B cell (primary cell): Measurements from ENCODE around the gene SLC38A10. TPM values are rescaled to one million over a fixed set of nuclear protein-coding genes. Genes with fewer than 3 reads are reported as not detected.

Experiments used
- ATAC-seq: fragments of 200-7000 bp; cut with Tn5 transposase; one replicate; pipeline ENCODE4 v1.10.0; 2021; ENCODE audit warnings: low read depth, mild to moderate bottlenecking, moderate number of reproducible peaks, moderate library complexity
- CTCF ChIA-PET: fragments of 350-600 bp; sonication (Branson Sonifier 250); formaldehyde crosslinking; loops from one replicate; lab custom pipeline; 2021; ENCODE audit warnings: antibody characterized with exemption, inconsistent platforms; lab: Charles Lee
- POLR2A ChIA-PET: fragments of 350-600 bp; sonication (Branson Sonifier 250); formaldehyde crosslinking; loops from one replicate; lab custom pipeline; 2021; ENCODE audit warnings: antibody characterized with exemption; lab: Charles Lee
- DNase-seq: peaks from one replicate; pipeline ENCODE4 v3.0.0; 2013
- H2AFZ ChIP-seq: 2 replicates; pipeline ENCODE4 v1.6.1; 2012; ENCODE audit warnings: mild to moderate bottlenecking, low read depth, low read length; ENCODE audit not compliant: insufficient read depth, poor library complexity, severe bottlenecking
- H3K27ac ChIP-seq, 2 donors: 1 replicate in 1 of 2; 2 replicates in 1 of 2; pipeline ENCODE4 v1.5.1; 2012 to 2013; ENCODE audit warnings: low read length in 2 of 2, mild to moderate bottlenecking in 2 of 2, moderate library complexity in 1 of 2
- H3K27me3 ChIP-seq, 4 experiments: fragments of 200-600 bp in 1 of 4; sonication (generic) in 1 of 4; replicated peaks in 1 of 4; 1 replicate in 2 of 4; 2 replicates in 2 of 4; pipeline versions ENCODE4 v1.6.1 to v1.7.0; 2013 to 2016; ENCODE audit warnings: low read length in 3 of 4, mild to moderate bottlenecking in 2 of 4, mixed read lengths in 1 of 4, moderate library complexity in 1 of 4; ENCODE audit not compliant: insufficient read depth in 4 of 4, control insufficient read depth in 3 of 4; ENCODE audit errors: control extremely low read depth in 1 of 4
- H3K36me3 ChIP-seq, 2 experiments: replicated peaks in 1 of 2; 1 replicate in 1 of 2; 2 replicates in 1 of 2; pipeline versions ENCODE4 v1.6.1 to v1.7.1; 2013; ENCODE audit warnings: low read length in 1 of 2; ENCODE audit not compliant: insufficient read depth in 2 of 2, control insufficient read depth in 1 of 2; ENCODE audit errors: control extremely low read depth in 1 of 2, extremely low read depth in 1 of 2
- H3K4me1 ChIP-seq, 2 donors: fragments of 200-600 bp in 1 of 2; sonication (generic) in 1 of 2; 1 replicate in 1 of 2; 2 replicates in 1 of 2; pipeline versions ENCODE4 v1.5.1 to v1.6.1; 2013 to 2017; ENCODE audit warnings: low read length in 2 of 2; ENCODE audit not compliant: control insufficient read depth in 2 of 2, insufficient read depth in 2 of 2
- H3K4me2 ChIP-seq: replicated peaks from 2 replicates; pipeline ENCODE3; 2012; ENCODE audit warnings: mild to moderate bottlenecking, low read depth, low read length; ENCODE audit not compliant: poor library complexity, severe bottlenecking
- H3K4me3 ChIP-seq, 5 experiments: fragments of 200-600 bp in 1 of 5; sonication (generic) in 1 of 5; 1 replicate in 3 of 5; 2 replicates in 2 of 5; pipeline versions ENCODE4 v1.5.1 to v1.7.0; 2011 to 2016; ENCODE audit warnings: low read length in 4 of 5, mild to moderate bottlenecking in 4 of 5, low read depth in 2 of 5, control low read depth in 1 of 5, moderate library complexity in 1 of 5; ENCODE audit not compliant: insufficient read depth in 1 of 5; ENCODE audit errors: control extremely low read depth in 1 of 5, extremely low read depth in 1 of 5
- H3K79me2 ChIP-seq: fragments of 200-600 bp; sonication (generic); one replicate; pipeline ENCODE4 v1.6.0; 2016; ENCODE audit warnings: low read length; ENCODE audit not compliant: control insufficient read depth, insufficient read depth
- H3K9ac ChIP-seq: fragments of 200-600 bp; sonication (generic); 2 replicates; pipeline ENCODE4 v1.6.1; 2017; ENCODE audit warnings: mild to moderate bottlenecking, low read length, moderate library complexity
- H3K9me3 ChIP-seq, 3 donors: one replicate each; pipeline versions ENCODE4 v1.6.1 to v1.7.1; 2013; ENCODE audit warnings: low read length in 2 of 3; ENCODE audit not compliant: control insufficient read depth in 2 of 3, insufficient read depth in 1 of 3; ENCODE audit errors: control extremely low read depth in 1 of 3
- H4K20me1 ChIP-seq: 2 replicates; pipeline ENCODE4 v1.6.0; 2012; ENCODE audit warnings: mild to moderate bottlenecking, low read length; ENCODE audit not compliant: insufficient read depth, control insufficient read depth, poor library complexity, severe bottlenecking
- H3K27ac Mint-ChIP-seq: one replicate; pipeline ENCODE4 v1.8.0; 2021; ENCODE audit warnings: mixed read lengths
- H3K27me3 Mint-ChIP-seq: one replicate; pipeline ENCODE4 v1.8.0; 2021; ENCODE audit warnings: mixed read lengths
- H3K4me1 Mint-ChIP-seq: one replicate; pipeline ENCODE4 v1.8.0; 2021; ENCODE audit warnings: mixed read lengths
- H3K4me3 Mint-ChIP-seq: one replicate; pipeline ENCODE4 v1.8.0; 2021; ENCODE audit warnings: mixed read lengths
- H3K9me3 Mint-ChIP-seq: one replicate; pipeline ENCODE4 v1.8.0; 2022; ENCODE audit warnings: mixed read lengths; ENCODE audit not compliant: insufficient read depth
- CTCF ChIP-seq: fragments of 200-600 bp; IDR thresholded peaks from one replicate; pipeline ENCODE4 v1.8.0; 2022; ENCODE audit warnings: antibody characterized with exemption, mild to moderate bottlenecking
- EZH2 ChIP-seq: IDR thresholded peaks from 2 replicates; pipeline ENCODE4 v1.6.1; 2012; ENCODE audit warnings: borderline replicate concordance, low read depth, mild to moderate bottlenecking, moderate library complexity, low read length; ENCODE audit not compliant: insufficient read depth, poor library complexity, severe bottlenecking
- WGBS: methylation state at CpG from one replicate; pipeline ENCODE4 v1.1.5; 2013; ENCODE audit warnings: missing lambda C conversion rate; ENCODE audit not compliant: insufficient coverage; 5-methylcytosine and 5-hydroxymethylcytosine counted together
- intact Hi-C: fragments of 100-400 bp; cut with micrococcal nuclease; formaldehyde crosslinking; loops from one replicate; pipeline ENCODE4 v1.10.0; 2022
- polyA plus RNA-seq: library from polyadenylated mRNA; depleted of rRNA; stranded (reverse); fragments of >200 nt; gene quantifications from 2 replicates; pipeline ENCODE4 v1.2.3, GENCODE V29; 2012
- total RNA-seq, 2 donors: library from RNA; stranded (reverse); fragments of 120-200 nt in 1 of 2; gene quantifications; 1 replicate in 1 of 2; 2 replicates in 1 of 2; pipeline versions ENCODE4 v1.2.3 to v1.2.4, GENCODE V29; 2013 to 2022

The SLC38A10 gene
- total and polyA plus RNA-seq, 2 donors (not counting 1 experiment from before 2014, with no cell fraction given) = 76.1 to 104 TPM

- no peak overlapping the region for H3K27ac Mint-ChIP-seq
- DNase-seq = no peak
- peaks cover 10% of the 10 kb centered on the region for H3K79me2 ChIP-seq
- no peak overlapping the region for H3K4me3 Mint-ChIP-seq
- no peak overlapping the region for H3K27ac ChIP-seq
- no peaks in the 10 kb centered on the region for H3K4me1 ChIP-seq
- H3K9me3 Mint-ChIP-seq = no peaks in the 10 kb centered on the region
- no peaks in the 10 kb centered on the region for H3K27me3 Mint-ChIP-seq
- no peaks in the 10 kb centered on the region for H3K9me3 ChIP-seq
- POLR2A ChIA-PET = no interaction called here
- CTCF ChIA-PET = no interaction called here
- ATAC-seq = no peak
- no peak overlapping the region for H3K4me2 ChIP-seq
- H3K4me1 Mint-ChIP-seq = no peaks in the 10 kb centered on the region
- WGBS = 97% methylated on average over 11 of the region's 12 CpGs
- no peak overlapping the region for H3K9ac ChIP-seq
- H2AFZ ChIP-seq = no peak overlapping the region
- intact Hi-C loops = no loop called here
- peaks cover 0 to 63% of the 10 kb centered on the region in 2 experiments for H3K36me3 ChIP-seq
- TF ChIP-seq CTCF (no peak), EZH2 (no peak)
- H3K4me3 ChIP-seq = no peak overlapping the region
- H4K20me1 ChIP-seq = peaks cover 6% of the 10 kb centered on the region
- no peaks in the 10 kb centered on the region for H3K27me3 ChIP-seq
Measured at GRCh38 chr17:81271226-81271625, 23.9 kb downstream of the SLC38A10 start.

GRCh38 chr17:81270279-81270678 lies 24.8 kb downstream of the SLC38A10 start:
- no peak overlapping the region for H3K4me3 ChIP-seq
- Mint-ChIP-seq H3K4me3 (no peak overlapping the region), H3K4me1 (no peaks in the 10 kb centered on the region), H3K9me3 (no peaks in the 10 kb centered on the region), H3K27ac (no peak overlapping the region), H3K27me3 (no peaks in the 10 kb centered on the region)
- no peak overlapping the region for H3K4me2 ChIP-seq
- no peak overlapping the region for H3K9ac ChIP-seq
- intact Hi-C loops = no loop called here
- H3K27me3 ChIP-seq = no peaks in the 10 kb centered on the region
- H3K79me2 ChIP-seq = peaks cover 5% of the 10 kb centered on the region
- H3K36me3 ChIP-seq = peaks cover 0 to 62% of the 10 kb centered on the region in 2 experiments
- H2AFZ ChIP-seq = no peak overlapping the region
- 90% methylated on average over 18 of the region's 18 CpGs for WGBS
- no peaks in the 10 kb centered on the region for H3K4me1 ChIP-seq
- H3K27ac ChIP-seq = no peak overlapping the region
- no peak for ATAC-seq
- TF ChIP-seq CTCF (no peak), EZH2 (no peak)
- H3K9me3 ChIP-seq = no peaks in the 10 kb centered on the region
- DNase-seq = no peak
- CTCF ChIA-PET = no interaction called here
- H4K20me1 ChIP-seq = peaks cover 6% of the 10 kb centered on the region
- POLR2A ChIA-PET = no interaction called here
